IMR-90 (cell line): ENCODE data around the gene CHPF2. TPM values are rescaled to one million over a fixed set of nuclear protein-coding genes. Genes with fewer than 3 reads are reported as not detected.

ENCODE experiments used
- ATAC-seq: fragments of 200-7000 bp; cut with Tn5 transposase; 2 replicates; pipeline ENCODE4 v1.9.1; 2020; ENCODE audit warnings: low read depth, mild to moderate bottlenecking, moderate library complexity
- BruUV-seq: library from RNA; stranded (reverse); fragments of 400-500 nt; replicated peaks from 2 replicates; lab custom pipeline; 2021; lab: Mats Ljungman, UMichigan
- CTCF ChIA-PET: fragments of 300-600 bp; formaldehyde crosslinking; extraction: SDS; loops from one replicate; lab custom pipeline; 2021; ENCODE audit warnings: antibody characterized with exemption; lab: Yijun Ruan, JAX
- POLR2A ChIA-PET: fragments of 300-600 bp; sonication (Branson Sonifier 250); formaldehyde crosslinking; loops from one replicate; lab custom pipeline; 2022; ENCODE audit warnings: antibody characterized with exemption; ENCODE audit not compliant: unreplicated experiment; lab: Charles Lee
- DNase-seq: peaks from one replicate; pipeline ENCODE4 v3.0.0; 2013
- H2AFZ ChIP-seq: replicated peaks from 2 replicates; pipeline ENCODE3; 2013; ENCODE audit warnings: low read length, mild to moderate bottlenecking; ENCODE audit not compliant: poor library complexity
- H2AK5ac ChIP-seq: 2 replicates; pipeline ENCODE4 v1.6.1; 2013; ENCODE audit warnings: low read depth, low read length, inconsistent platforms
- H2AK9ac ChIP-seq: replicated peaks from 2 replicates; pipeline ENCODE3; 2013; ENCODE audit warnings: mild to moderate bottlenecking, low read depth, low read length, moderate library complexity; ENCODE audit not compliant: poor library complexity
- H2BK120ac ChIP-seq: 2 replicates; pipeline ENCODE4 v1.6.1; 2013; ENCODE audit warnings: low read depth, low read length, inconsistent platforms
- H2BK15ac ChIP-seq: 3 replicates; pipeline ENCODE4 v1.6.1; 2013; ENCODE audit warnings: low read depth, low read length, inconsistent platforms
- H2BK20ac ChIP-seq: 2 replicates; pipeline ENCODE4 v1.6.1; 2013; ENCODE audit warnings: low read depth, mild to moderate bottlenecking, inconsistent platforms, low read length, moderate library complexity
- H2BK5ac ChIP-seq: 2 replicates; pipeline ENCODE4 v1.6.1; 2013; ENCODE audit warnings: mild to moderate bottlenecking, low read depth, low read length, inconsistent platforms; ENCODE audit not compliant: poor library complexity, severe bottlenecking
- H3K14ac ChIP-seq: replicated peaks from 2 replicates; pipeline ENCODE4 v1.6.1; 2013; ENCODE audit warnings: low read depth, low read length, inconsistent platforms
- H3K18ac ChIP-seq: 2 replicates; pipeline ENCODE4 v1.6.1; 2013; ENCODE audit warnings: low read depth, low read length, control low read depth
- H3K23ac ChIP-seq: 2 replicates; pipeline ENCODE4 v1.6.1; 2013; ENCODE audit warnings: low read depth, low read length, inconsistent platforms
- H3K27ac ChIP-seq: 2 replicates; pipeline ENCODE4 v1.5.1; 2013; ENCODE audit warnings: mild to moderate bottlenecking, control low read depth, low read length; ENCODE audit not compliant: insufficient read depth
- H3K27me3 ChIP-seq: 2 replicates; pipeline ENCODE4 v1.6.1; 2013; ENCODE audit warnings: low read length; ENCODE audit not compliant: control insufficient read depth, insufficient read depth
- H3K36me3 ChIP-seq: 2 replicates; pipeline ENCODE4 v1.6.1; 2013; ENCODE audit warnings: low read length, mixed read lengths; ENCODE audit not compliant: control insufficient read depth, insufficient read depth
- H3K4ac ChIP-seq: 2 replicates; pipeline ENCODE4 v1.6.1; 2013; ENCODE audit warnings: low read depth, low read length, inconsistent platforms
- H3K4me1 ChIP-seq: 2 replicates; pipeline ENCODE4 v1.6.1; 2013; ENCODE audit warnings: low read length, mixed read lengths; ENCODE audit not compliant: control insufficient read depth, insufficient read depth
- H3K4me2 ChIP-seq: 2 replicates; pipeline ENCODE4 v1.6.1; 2013; ENCODE audit warnings: low read depth, mild to moderate bottlenecking, control low read depth, low read length, moderate library complexity
- H3K4me3 ChIP-seq: 2 replicates; pipeline ENCODE4 v1.5.1; 2013; ENCODE audit warnings: low read depth, mild to moderate bottlenecking, control low read depth, low read length, moderate library complexity; ENCODE audit not compliant: insufficient read depth
- H3K56ac ChIP-seq: 2 replicates; pipeline ENCODE4 v1.6.1; 2013; ENCODE audit warnings: low read length, inconsistent platforms; ENCODE audit not compliant: insufficient read depth; ENCODE audit errors: extremely low read depth
- H3K79me1 ChIP-seq, 2 experiments: 2 replicates each; pipeline ENCODE4 v1.6.1; 2013; ENCODE audit warnings: low read length in 2 of 2, inconsistent platforms in 1 of 2, low read depth in 1 of 2
- H3K9ac ChIP-seq: 2 replicates; pipeline ENCODE4 v1.6.1; 2013; ENCODE audit warnings: low read depth, low read length, control low read depth
- H3K9me1 ChIP-seq: 2 replicates; pipeline ENCODE4 v1.6.1; 2013; ENCODE audit warnings: low read length, inconsistent platforms; ENCODE audit not compliant: insufficient read depth
- H3K9me3 ChIP-seq: 2 replicates; pipeline ENCODE4 v1.6.1; 2013; ENCODE audit warnings: low read length; ENCODE audit not compliant: control insufficient read depth, insufficient read depth
- H4K20me1 ChIP-seq: 2 replicates; pipeline ENCODE4 v1.6.1; 2013; ENCODE audit warnings: low read length, inconsistent platforms; ENCODE audit not compliant: insufficient read depth
- H4K5ac ChIP-seq: 2 replicates; pipeline ENCODE4 v1.6.1; 2013; ENCODE audit warnings: mild to moderate bottlenecking, low read depth, low read length, control low read depth
- H4K8ac ChIP-seq, 2 experiments: 2 replicates each; pipeline ENCODE4 v1.6.1; 2013; ENCODE audit warnings: low read depth in 2 of 2, low read length in 2 of 2, control low read depth in 1 of 2, inconsistent platforms in 1 of 2
- H4K91ac ChIP-seq: 2 replicates; pipeline ENCODE4 v1.6.1; 2013; ENCODE audit warnings: low read depth, low read length, inconsistent platforms; ENCODE audit not compliant: insufficient read depth
- BHLHE40 ChIP-seq: fragments of 150-350 bp; IDR thresholded peaks from 2 replicates; pipeline ENCODE4 v1.6.1; 2016; ENCODE audit warnings: mild to moderate bottlenecking, low read depth, low read length
- CEBPB ChIP-seq: IDR thresholded peaks from 2 replicates; pipeline ENCODE4 v1.6.1; 2012; ENCODE audit warnings: low read depth, low read length, improper control_type of control experiment
- CHD1 ChIP-seq: IDR thresholded peaks from 2 replicates; pipeline ENCODE4 v1.6.1; 2012; ENCODE audit warnings: low read depth, low read length, improper control_type of control experiment
- FOS ChIP-seq: fragments of 150-350 bp; IDR thresholded peaks from 2 replicates; pipeline ENCODE4 v1.6.1; 2016; ENCODE audit warnings: low read depth, low read length
- MAFK ChIP-seq: IDR thresholded peaks from 2 replicates; pipeline ENCODE4 v1.6.1; 2012; ENCODE audit warnings: low read depth, low read length, improper control_type of control experiment
- MAZ ChIP-seq: IDR thresholded peaks from 2 replicates; pipeline ENCODE4 v1.6.1; 2012; ENCODE audit warnings: low read depth, mild to moderate bottlenecking, low read length, improper control_type of control experiment, moderate library complexity, borderline replicate concordance
- MXI1 ChIP-seq: IDR thresholded peaks from 2 replicates; pipeline ENCODE4 v1.6.1; 2012; ENCODE audit warnings: low read depth, mild to moderate bottlenecking, low read length, moderate library complexity, borderline replicate concordance
- POLR2A ChIP-seq: IDR thresholded peaks from 2 replicates; pipeline ENCODE4 v1.6.1; 2012; ENCODE audit warnings: mild to moderate bottlenecking, low read depth, low read length
- RFX5 ChIP-seq: IDR thresholded peaks from 2 replicates; pipeline ENCODE4 v1.8.0; 2012; ENCODE audit warnings: low read depth, mild to moderate bottlenecking, low read length, moderate library complexity
- SMC3 ChIP-seq: fragments of 150-350 bp; IDR thresholded peaks from 2 replicates; pipeline ENCODE4 v1.6.1; 2016; ENCODE audit warnings: low read depth, mild to moderate bottlenecking, antibody characterized with exemption, low read length, moderate library complexity
- WGBS, 2 experiments: methylation state at CpG; one replicate each; pipeline versions ENCODE4 v1.1.5 to v1.1.7; 2013; ENCODE audit warnings: missing lambda C conversion rate in 2 of 2; ENCODE audit not compliant: insufficient read length in 1 of 2; ENCODE audit errors: extremely low coverage in 2 of 2; 5-methylcytosine and 5-hydroxymethylcytosine counted together
- dilution Hi-C: fragments of 300-500 bp; cut with HindIII; formaldehyde crosslinking; loops from one replicate; pipeline ENCODE4 v1.14.3; 2018; ENCODE audit warnings: low sequenced_read_pairs; ENCODE audit not compliant: unreplicated experiment
- in situ Hi-C: fragments of 300-500 bp; cut with MboI; formaldehyde crosslinking; loops from 3 replicates; pipeline ENCODE4 v1.14.3; 2019; ENCODE audit warnings: low sequenced_read_pairs, inconsistent platforms, mixed read lengths
- intact Hi-C: fragments of 100-400 bp; cut with micrococcal nuclease; formaldehyde crosslinking; loops from 2 replicates; pipeline ENCODE4 v1.10.0; 2022
- polyA plus RNA-seq, 3 experiments: library from polyadenylated mRNA; depleted of rRNA; stranded (reverse); fragments of >200 nt; gene quantifications; 2 replicates each; pipeline ENCODE4 v1.2.3, GENCODE V29; 2012; ENCODE audit warnings: low replicate concordance in 1 of 3
- total RNA-seq: library from RNA; depleted of rRNA; stranded (reverse); fragments of >200 nt; gene quantifications from 2 replicates; pipeline ENCODE4 v1.2.3, GENCODE V29; 2012
- TF ChIP-seq, protein P1 (sequence below): conservative IDR thresholded peaks from 2 replicates; pipeline ENCODE4 v1.5.1; 2012; ENCODE audit warnings: mild to moderate bottlenecking, low read depth, low read length, improper control_type of control experiment
- TF ChIP-seq, protein P2 (sequence below): fragments of 150-350 bp; IDR thresholded peaks from 2 replicates; pipeline ENCODE4 v1.6.1; 2017; ENCODE audit warnings: mild to moderate bottlenecking, antibody characterized with exemption, low read length, low read depth
- TF ChIP-seq, protein P3 (sequence below): fragments of 150-350 bp; IDR thresholded peaks from 2 replicates; pipeline ENCODE4 v1.6.1; 2016; ENCODE audit warnings: low read depth, mild to moderate bottlenecking, low read length, moderate library complexity, borderline replicate concordance

Gene CHPF2
- total and polyA plus RNA-seq, 2 of the 4 experiments (the other 2 are of a cell fraction): 26.2 to 77.0 TPM

DNA sequence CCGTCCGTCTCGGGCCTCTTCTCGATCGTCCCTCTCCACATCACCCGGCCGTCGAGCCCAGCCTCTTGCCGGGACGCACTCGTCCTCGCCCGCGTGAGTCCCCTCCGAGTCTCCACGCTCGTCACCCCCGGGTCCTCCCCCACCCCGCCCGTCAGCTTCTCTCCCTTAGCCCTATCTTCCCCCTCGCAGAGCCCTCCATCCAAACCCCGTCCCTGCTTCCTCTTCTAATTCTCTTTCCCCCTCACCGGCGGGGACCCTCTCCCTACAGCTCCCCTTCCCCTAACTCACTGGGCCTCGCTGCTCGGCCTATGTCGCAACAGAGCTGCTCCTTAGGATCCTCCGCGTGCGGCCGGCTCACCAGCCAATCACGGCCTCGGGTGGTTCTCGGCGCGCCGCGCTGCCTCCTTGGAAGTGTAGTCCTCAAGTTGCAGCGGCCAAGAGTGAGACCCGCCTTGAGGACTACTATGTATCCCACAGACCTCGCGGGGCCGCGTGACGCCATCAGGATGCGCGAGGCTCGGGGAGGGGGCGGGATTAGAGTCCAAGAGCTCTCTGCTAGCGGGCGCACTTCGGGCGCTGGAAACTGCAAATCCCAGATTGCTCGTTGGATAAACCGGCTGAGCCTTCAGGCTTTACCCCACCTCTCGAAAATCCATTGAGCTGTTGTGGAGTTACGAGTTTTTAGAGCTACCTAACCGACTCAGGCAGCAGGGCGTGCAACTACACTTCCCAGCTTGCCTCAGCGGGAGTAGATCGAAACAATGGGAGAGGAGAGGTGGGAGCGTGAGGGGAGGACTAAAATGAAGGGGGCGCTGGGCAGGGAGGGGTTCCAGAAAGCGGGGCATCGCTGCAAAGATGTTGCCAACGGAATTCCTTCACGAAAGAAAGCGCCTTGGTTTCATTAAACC is 5.2 kb upstream of the CHPF2 start, which contains the start of gene ABCF2:
ABCF2 (minus strand) TSS at position 331 of the 908 bp plus-strand sequence. CDS start 747 bp downstream, outside the sequence.
- Histone ChIP-seq H3K9me1 (peaks cover 4% of the 10 kb centered on the region), H3K9me3 (no peaks in the 10 kb centered on the region), H3K4me2 (peak within 1 kb of the TSS; percentile 92), H3K4me1 (peaks cover 11% of the 10 kb centered on the region), H2BK15ac (no peak within 1 kb of the TSS), H2BK20ac (no peak within 1 kb of the TSS), H3K36me3 (peaks cover 24% of the 10 kb centered on the region), H4K5ac (peak within 1 kb of the TSS; percentile 94), H4K91ac (peak within 1 kb of the TSS; percentile 55), H3K4me3 (peak within 1 kb of the TSS; percentile 85), H2BK120ac (0 out of 2 replicates have a peak within 1 kb of the TSS, but pooled peaks have one; percentile 6), H2AFZ (peak within 1 kb of the TSS; percentile 90), H3K79me1 (peaks cover 15 to 44% of the 10 kb centered on the region in 2 experiments), H4K20me1 (no peaks in the 10 kb centered on the region), H4K8ac (peak within 1 kb of the TSS; percentile 93 to 98), H3K27ac (peak within 1 kb of the TSS; percentile 92), H3K27me3 (no peaks in the 10 kb centered on the region), H3K14ac (peak within 1 kb of the TSS; percentile 62), H3K56ac (peak within 1 kb of the TSS; percentile 63), H3K9ac (peak within 1 kb of the TSS; percentile 95), H2AK5ac (peak within 1 kb of the TSS; percentile 37; the same call in 1 of the 2 replicates), H3K18ac (peak within 1 kb of the TSS; percentile 53), H3K23ac (peak within 1 kb of the TSS; percentile 40; the same call in 1 of the 2 replicates), H2AK9ac (peak within 1 kb of the TSS; percentile 93), H2BK5ac (peak within 1 kb of the TSS; percentile 71), H3K4ac (peak within 1 kb of the TSS; percentile 83)
- WGBS, 2 experiments: 0% methylated on average over 25 of the region's 68 CpGs; no CpG with 5 or more reads in 1 of the 2 experiments
- DNase-seq (peak; percentile 99), ATAC-seq (peak; percentile 97)
- no TSS peak for BruUV-seq
- ChIA-PET POLR2A (interaction anchor here (0.6 to 1.2 kb wide), 6 partner anchors 10 to 1995 kb away, joined by 3 to 9 read pairs (median 4); no protein-coding TSS in a partner anchor), CTCF (interaction anchor here (0.6 to 1.1 kb wide), 2 partner anchors 10 to 78 kb away, joined by 3 to 4 read pairs; no protein-coding TSS in a partner anchor)
- dilution Hi-C loops: no loop called here
- intact Hi-C loops: no loop called here
- in situ Hi-C loops: no loop called here
- TF ChIP-seq, protein P1, sequence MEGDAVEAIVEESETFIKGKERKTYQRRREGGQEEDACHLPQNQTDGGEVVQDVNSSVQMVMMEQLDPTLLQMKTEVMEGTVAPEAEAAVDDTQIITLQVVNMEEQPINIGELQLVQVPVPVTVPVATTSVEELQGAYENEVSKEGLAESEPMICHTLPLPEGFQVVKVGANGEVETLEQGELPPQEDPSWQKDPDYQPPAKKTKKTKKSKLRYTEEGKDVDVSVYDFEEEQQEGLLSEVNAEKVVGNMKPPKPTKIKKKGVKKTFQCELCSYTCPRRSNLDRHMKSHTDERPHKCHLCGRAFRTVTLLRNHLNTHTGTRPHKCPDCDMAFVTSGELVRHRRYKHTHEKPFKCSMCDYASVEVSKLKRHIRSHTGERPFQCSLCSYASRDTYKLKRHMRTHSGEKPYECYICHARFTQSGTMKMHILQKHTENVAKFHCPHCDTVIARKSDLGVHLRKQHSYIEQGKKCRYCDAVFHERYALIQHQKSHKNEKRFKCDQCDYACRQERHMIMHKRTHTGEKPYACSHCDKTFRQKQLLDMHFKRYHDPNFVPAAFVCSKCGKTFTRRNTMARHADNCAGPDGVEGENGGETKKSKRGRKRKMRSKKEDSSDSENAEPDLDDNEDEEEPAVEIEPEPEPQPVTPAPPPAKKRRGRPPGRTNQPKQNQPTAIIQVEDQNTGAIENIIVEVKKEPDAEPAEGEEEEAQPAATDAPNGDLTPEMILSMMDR: no peak
- TF ChIP-seq, protein P2, sequence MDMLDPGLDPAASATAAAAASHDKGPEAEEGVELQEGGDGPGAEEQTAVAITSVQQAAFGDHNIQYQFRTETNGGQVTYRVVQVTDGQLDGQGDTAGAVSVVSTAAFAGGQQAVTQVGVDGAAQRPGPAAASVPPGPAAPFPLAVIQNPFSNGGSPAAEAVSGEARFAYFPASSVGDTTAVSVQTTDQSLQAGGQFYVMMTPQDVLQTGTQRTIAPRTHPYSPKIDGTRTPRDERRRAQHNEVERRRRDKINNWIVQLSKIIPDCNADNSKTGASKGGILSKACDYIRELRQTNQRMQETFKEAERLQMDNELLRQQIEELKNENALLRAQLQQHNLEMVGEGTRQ: peak; percentile 76
- TF ChIP-seq POLR2A (peak; percentile 77), MAFK (no peak), FOS (no peak), CEBPB (peak; percentile 99), CHD1 (no peak), RFX5 (0 out of 2 replicates have a peak, but pooled peaks have one; percentile 39), BHLHE40 (no peak), SMC3 (no peak), MXI1 (peak; percentile 80; the same call in 1 of the 2 replicates), MAZ (peak; percentile 99)
- TF ChIP-seq, protein P3, sequence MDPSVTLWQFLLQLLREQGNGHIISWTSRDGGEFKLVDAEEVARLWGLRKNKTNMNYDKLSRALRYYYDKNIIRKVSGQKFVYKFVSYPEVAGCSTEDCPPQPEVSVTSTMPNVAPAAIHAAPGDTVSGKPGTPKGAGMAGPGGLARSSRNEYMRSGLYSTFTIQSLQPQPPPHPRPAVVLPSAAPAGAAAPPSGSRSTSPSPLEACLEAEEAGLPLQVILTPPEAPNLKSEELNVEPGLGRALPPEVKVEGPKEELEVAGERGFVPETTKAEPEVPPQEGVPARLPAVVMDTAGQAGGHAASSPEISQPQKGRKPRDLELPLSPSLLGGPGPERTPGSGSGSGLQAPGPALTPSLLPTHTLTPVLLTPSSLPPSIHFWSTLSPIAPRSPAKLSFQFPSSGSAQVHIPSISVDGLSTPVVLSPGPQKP: no peak
